Keratinocyte (primary cell): Measurements from ENCODE around the gene HDAC1.

Experiments
- CTCF ChIP-seq, 3 experiments: IDR thresholded peaks in 1 of 3; conservative IDR thresholded peaks in 1 of 3; optimal IDR thresholded peaks in 1 of 3; 2 replicates in 2 of 3; 3 replicates in 1 of 3; pipeline versions ENCODE3 to v1.5.1; 2011; ENCODE audit warnings: low read length in 3 of 3, mild to moderate bottlenecking in 3 of 3, moderate library complexity in 2 of 3, control low read depth in 1 of 3, inconsistent platforms in 1 of 3; ENCODE audit not compliant: insufficient read depth in 2 of 3; ENCODE audit errors: extremely low read depth in 1 of 3
- EZH2 ChIP-seq: IDR thresholded peaks from one replicate; pipeline ENCODE4 v1.6.1; 2012; ENCODE audit warnings: inconsistent platforms, mild to moderate bottlenecking, low read length, moderate library complexity

GRCh38 chr1:32334274-32334861 lies 42.5 kb downstream of the HDAC1 start:
- TF ChIP-seq CTCF (optimal IDR thresholded peaks at IDR 0.05 in 1 of 3, IDR thresholded peaks at IDR 0.05 in 1 of 3, conservative IDR thresholded peaks at IDR 0.05 in 1 of 3; ENCODE audit: extremely low read depth in 1 of 3, insufficient read depth in 2 of 3, low read length in 3 of 3): no peak
- no peak for TF ChIP-seq EZH2
